Gastrocnemius medialis (tissue), 4 donors: Measurements from ENCODE around the gene RNASEH2B. TPM values are rescaled to one million over a fixed set of nuclear protein-coding genes. Genes with fewer than 3 reads are reported as not detected.

Experiments used
- ATAC-seq, 2 donors: fragments of 150-250 bp; one replicate each; pipeline ENCODE4 v1.9.1; 2016
- DNase-seq, 2 donors: peaks; one replicate each; pipeline ENCODE4 v3.0.0-alpha.2; 2019
- H3K27ac ChIP-seq, 4 donors: fragments of 200-600 bp; sonication (generic); 1 replicate in 1 of 4; 2 replicates in 3 of 4; pipeline ENCODE4 v1.5.1; 2016 to 2018; ENCODE audit warnings: mild to moderate bottlenecking in 2 of 4, moderate library complexity in 1 of 4
- H3K27me3 ChIP-seq, 3 donors: fragments of 200-600 bp; sonication (generic) in 2 of 3; 1 replicate in 1 of 3; 2 replicates in 2 of 3; pipeline versions ENCODE4 v1.5.1 to v1.6.0; 2016 to 2019; ENCODE audit warnings: mild to moderate bottlenecking in 1 of 3, moderate library complexity in 1 of 3
- H3K36me3 ChIP-seq, 2 donors: fragments of 200-600 bp; sonication (generic) in 1 of 2; one replicate each; pipeline ENCODE4 v1.5.1; 2017 to 2018
- H3K4me1 ChIP-seq, 2 donors: fragments of 200-600 bp; sonication (generic) in 1 of 2; one replicate each; pipeline ENCODE4 v1.5.1; 2016 to 2017; ENCODE audit warnings: mild to moderate bottlenecking in 2 of 2
- H3K4me3 ChIP-seq, 4 donors: fragments of 200-600 bp; sonication (generic) in 3 of 4; 1 replicate in 1 of 4; 2 replicates in 3 of 4; pipeline ENCODE4 v1.5.1; 2016 to 2019; ENCODE audit warnings: mild to moderate bottlenecking in 2 of 4
- H3K9me3 ChIP-seq, 3 donors: fragments of 200-600 bp; sonication (generic) in 2 of 3; 1 replicate in 1 of 3; 2 replicates in 2 of 3; pipeline ENCODE4 v1.5.1; 2016 to 2019
- POLR2A ChIP-seq, 2 donors: fragments of 450-650 bp; IDR thresholded peaks; one replicate each; pipeline ENCODE4 v1.6.1; 2017; ENCODE audit warnings: antibody characterized with exemption in 2 of 2, mild to moderate bottlenecking in 2 of 2, moderate library complexity in 2 of 2
- in situ Hi-C, 4 donors: fragments of 200-750 bp; cut with MboI; loops; one replicate each; pipeline versions ENCODE4 v1.15.0 to v1.8.0; 2017; ENCODE audit warnings: low sequenced_read_pairs in 4 of 4
- intact Hi-C: fragments of 100-400 bp; cut with DNase I; formaldehyde crosslinking; loops from one replicate; pipeline ENCODE4 v1.15.1; 2023; ENCODE audit warnings: low total_unique reads
- total RNA-seq, 4 donors: library from RNA; depleted of rRNA; stranded (reverse); fragments of >200 nt; gene quantifications; one replicate each; pipeline versions ENCODE4 v1.1.0 to v1.2.3, GENCODE V29; 2016
- TF ChIP-seq, protein P1 (sequence below), 5 experiments: fragments of 450-650 bp in 3 of 5; fragments of 200-600 bp in 2 of 5; sonication (generic) in 2 of 5; IDR thresholded peaks in 4 of 5; conservative IDR thresholded peaks in 1 of 5; 1 replicate in 4 of 5; 2 replicates in 1 of 5; pipeline ENCODE4 v1.5.1; 2016 to 2019; ENCODE audit warnings: antibody characterized with exemption in 5 of 5, mild to moderate bottlenecking in 3 of 5, moderate library complexity in 3 of 5

The RNASEH2B gene
- total RNA-seq, 4 donors from 2014 or later = 9.3 to 24.7 (median 11.1) TPM

DNA sequence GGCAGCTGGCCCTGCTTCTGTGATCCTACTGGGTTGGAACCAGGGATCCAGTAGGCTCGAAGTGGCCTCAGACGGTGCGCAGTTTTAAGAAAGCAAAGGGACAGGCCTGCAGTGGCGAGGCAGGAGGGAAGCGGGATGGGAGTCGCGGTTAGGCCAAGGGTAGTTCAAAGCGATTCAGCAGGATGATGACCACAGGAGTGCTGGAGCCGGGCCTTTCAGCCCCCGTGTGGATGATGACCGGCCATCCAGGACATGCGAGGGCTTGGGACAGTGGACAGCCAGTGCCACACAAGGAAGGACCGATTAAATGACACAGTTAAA is 854 bp downstream of the RNASEH2B start:
- no peaks in the 10 kb centered on the region for H3K9me3 ChIP-seq
- TF ChIP-seq POLR2A (IDR thresholded peaks at IDR 0.05) = no peak
- TF ChIP-seq, protein P1, sequence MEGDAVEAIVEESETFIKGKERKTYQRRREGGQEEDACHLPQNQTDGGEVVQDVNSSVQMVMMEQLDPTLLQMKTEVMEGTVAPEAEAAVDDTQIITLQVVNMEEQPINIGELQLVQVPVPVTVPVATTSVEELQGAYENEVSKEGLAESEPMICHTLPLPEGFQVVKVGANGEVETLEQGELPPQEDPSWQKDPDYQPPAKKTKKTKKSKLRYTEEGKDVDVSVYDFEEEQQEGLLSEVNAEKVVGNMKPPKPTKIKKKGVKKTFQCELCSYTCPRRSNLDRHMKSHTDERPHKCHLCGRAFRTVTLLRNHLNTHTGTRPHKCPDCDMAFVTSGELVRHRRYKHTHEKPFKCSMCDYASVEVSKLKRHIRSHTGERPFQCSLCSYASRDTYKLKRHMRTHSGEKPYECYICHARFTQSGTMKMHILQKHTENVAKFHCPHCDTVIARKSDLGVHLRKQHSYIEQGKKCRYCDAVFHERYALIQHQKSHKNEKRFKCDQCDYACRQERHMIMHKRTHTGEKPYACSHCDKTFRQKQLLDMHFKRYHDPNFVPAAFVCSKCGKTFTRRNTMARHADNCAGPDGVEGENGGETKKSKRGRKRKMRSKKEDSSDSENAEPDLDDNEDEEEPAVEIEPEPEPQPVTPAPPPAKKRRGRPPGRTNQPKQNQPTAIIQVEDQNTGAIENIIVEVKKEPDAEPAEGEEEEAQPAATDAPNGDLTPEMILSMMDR (IDR thresholded peaks at IDR 0.05 in 4 of 5, conservative IDR thresholded peaks at IDR 0.05 in 1 of 5) = no peak
- intact Hi-C loops = loop anchor here (2.0 to 5.0 kb wide), 4 partner anchors 378 to 934 kb away; partner anchors contain the start of gene TRIM13
- H3K4me3 ChIP-seq = peak overlapping the region; percentile 73 to 98 (median 88)
- H3K27ac ChIP-seq = peak overlapping the region; percentile 81 to 84 (median 82)
- H3K36me3 ChIP-seq = no peaks in the 10 kb centered on the region
- DNase-seq = no peak
- in situ Hi-C loops = loop anchor here in 3 of 4 donors (25.0 kb wide), 2 partner anchors 923 to 948 kb away; partner anchors contain the start of gene TRIM13 (in 2 of the 3)
- no peaks in the 10 kb centered on the region for H3K27me3 ChIP-seq
- peak; percentile 47 to 62 for ATAC-seq
- H3K4me1 ChIP-seq = peaks cover 14 to 15% of the 10 kb centered on the region in 2 donors

DNA sequence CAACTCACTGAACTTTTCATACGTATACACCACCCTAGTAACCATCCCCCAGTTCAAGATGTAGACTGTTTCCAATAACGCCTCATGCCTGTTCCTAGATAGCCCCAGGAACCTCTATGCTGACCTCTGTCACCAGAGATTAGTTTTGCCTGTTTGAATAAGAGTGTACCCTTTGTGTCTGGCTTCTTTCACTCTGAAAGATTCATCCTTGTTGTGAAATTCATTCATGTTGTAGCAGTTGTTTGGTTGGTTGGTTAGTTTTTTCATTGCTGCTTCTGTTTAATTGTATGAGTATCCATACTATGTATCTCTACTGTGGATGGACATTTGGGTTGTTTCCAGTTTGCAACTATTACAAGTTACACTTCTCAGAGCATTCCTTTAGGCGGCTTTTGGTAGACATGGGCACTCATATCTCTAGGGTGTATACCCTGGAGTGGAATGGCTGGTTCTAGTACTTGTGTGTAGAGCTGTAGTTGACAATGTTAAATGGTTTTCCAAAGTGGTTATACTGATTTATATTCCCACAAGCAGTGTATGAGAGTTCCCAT is 1.6 kb downstream of the RNASEH2B start:
- Histone ChIP-seq H3K4me1 (peaks cover 14 to 15% of the 10 kb centered on the region in 2 donors), H3K36me3 (no peaks in the 10 kb centered on the region), H3K9me3 (no peaks in the 10 kb centered on the region), H3K27ac (peak overlapping the region in 3 of 4 donors; percentile 81 to 82 (median 81)), H3K27me3 (no peaks in the 10 kb centered on the region), H3K4me3 (peak overlapping the region in 3 of 4 donors; percentile 73 to 90 (median 87))
- in situ Hi-C loops = loop anchor here in 3 of 4 donors (25.0 kb wide), 2 partner anchors 924 to 949 kb away; partner anchors contain the start of gene TRIM13 (in 2 of the 3)
- intact Hi-C loops = loop anchor here (2.0 to 5.0 kb wide), 4 partner anchors 379 to 934 kb away; partner anchors contain the start of gene TRIM13
- TF ChIP-seq, protein P1 (IDR thresholded peaks at IDR 0.05 in 4 of 5, conservative IDR thresholded peaks at IDR 0.05 in 1 of 5) = no peak
- no peak for TF ChIP-seq POLR2A (IDR thresholded peaks at IDR 0.05)
- DNase-seq (no peak), ATAC-seq (no peak)

DNA sequence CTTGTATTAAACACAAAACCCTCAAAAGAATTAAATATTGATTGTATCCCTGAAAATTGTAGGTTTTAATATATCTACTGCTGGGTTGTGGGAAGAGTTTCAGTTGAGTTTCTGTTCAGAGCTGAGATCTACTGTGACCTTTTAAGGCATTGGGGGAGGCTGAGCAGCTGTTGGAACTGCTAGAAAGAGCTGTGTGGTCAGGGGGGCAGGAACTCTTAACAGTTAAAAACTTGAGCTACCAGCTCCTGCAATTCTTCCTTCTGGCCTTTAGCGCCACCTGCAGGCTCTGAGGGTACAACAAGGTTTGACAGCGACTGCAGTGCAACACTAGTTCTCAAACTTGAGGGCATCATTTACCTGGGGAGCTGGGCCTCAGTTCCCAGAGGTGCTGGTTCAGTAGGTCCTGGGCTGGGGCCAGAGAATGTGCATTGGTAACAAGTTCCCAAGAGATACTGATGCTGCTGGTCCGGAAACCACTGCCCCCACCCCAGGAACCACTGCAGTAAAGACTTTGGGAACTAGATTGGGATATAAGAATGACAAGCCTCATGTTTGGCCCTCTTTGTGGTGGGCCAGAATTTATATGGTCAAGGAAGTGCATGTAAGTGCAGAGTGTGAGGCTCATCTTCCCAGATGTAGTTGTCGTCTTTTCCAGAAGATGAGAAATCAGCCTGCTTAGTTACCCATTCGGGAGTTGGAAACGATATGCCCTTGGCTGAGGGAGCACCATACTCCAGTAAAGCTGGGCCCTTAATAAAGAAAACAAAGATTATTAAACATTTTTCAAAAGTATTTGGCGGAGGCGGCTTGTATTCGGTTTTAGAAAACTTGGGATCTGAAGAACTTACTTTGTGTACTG is 2.6 kb downstream of the RNASEH2B start:
- H3K27ac ChIP-seq = no peak overlapping the region
- no peaks in the 10 kb centered on the region for H3K9me3 ChIP-seq
- intact Hi-C loops = loop anchor here (2.0 to 5.0 kb wide), 4 partner anchors 380 to 935 kb away; partner anchors contain the start of gene TRIM13
- ATAC-seq = peak; percentile 25 to 43
- H3K4me1 ChIP-seq = peaks cover 14 to 15% of the 10 kb centered on the region in 2 donors
- H3K27me3 ChIP-seq = no peaks in the 10 kb centered on the region
- in situ Hi-C loops = loop anchor here in 3 of 4 donors (25.0 kb wide), 2 partner anchors 925 to 950 kb away; partner anchors contain the start of gene TRIM13 (in 2 of the 3)
- DNase-seq = peak; percentile 52 to 71
- TF ChIP-seq POLR2A (IDR thresholded peaks at IDR 0.05) = no peak
- TF ChIP-seq, protein P1 (IDR thresholded peaks at IDR 0.05 in 4 of 5, conservative IDR thresholded peaks at IDR 0.05 in 1 of 5) = peak; percentile 49 to 89 (median 71)
- H3K36me3 ChIP-seq = no peaks in the 10 kb centered on the region
- H3K4me3 ChIP-seq = no peak overlapping the region

DNA sequence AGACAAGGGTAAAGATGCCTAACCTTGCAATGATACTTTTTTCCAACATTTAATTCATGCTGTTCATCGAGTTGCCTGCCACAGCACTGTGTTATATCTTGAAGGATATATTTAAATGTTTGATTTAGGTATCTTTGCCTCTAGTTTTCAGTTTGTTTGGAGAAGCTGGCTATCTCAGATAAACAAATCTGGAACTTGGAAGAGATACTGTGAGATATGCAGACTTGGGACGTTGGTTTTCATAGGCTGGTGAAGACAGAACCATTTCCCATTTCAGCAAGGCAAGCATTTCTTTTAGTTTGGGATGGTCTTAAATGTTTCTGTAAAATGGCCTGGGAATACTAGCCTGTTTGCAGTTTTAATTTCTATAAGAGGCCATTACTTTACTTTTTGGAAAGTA is 3.3 kb downstream of the RNASEH2B start:
- Histone ChIP-seq H3K9me3 (no peaks in the 10 kb centered on the region), H3K27ac (no peak overlapping the region), H3K27me3 (no peaks in the 10 kb centered on the region), H3K36me3 (no peaks in the 10 kb centered on the region), H3K4me1 (peaks cover 14 to 15% of the 10 kb centered on the region in 2 donors), H3K4me3 (no peak overlapping the region)
- intact Hi-C loops = loop anchor here (5.0 kb wide), 3 partner anchors 381 to 916 kb away; partner anchors contain the start of gene TRIM13
- ATAC-seq (no peak), DNase-seq (no peak)
- no peak for TF ChIP-seq POLR2A (IDR thresholded peaks at IDR 0.05)
- TF ChIP-seq, protein P1 (IDR thresholded peaks at IDR 0.05 in 4 of 5, conservative IDR thresholded peaks at IDR 0.05 in 1 of 5) = no peak
- in situ Hi-C loops = loop anchor here in 3 of 4 donors (25.0 kb wide), 2 partner anchors 926 to 951 kb away; partner anchors contain the start of gene TRIM13 (in 2 of the 3)
